Testis (tissue), 2 donors: Measurements from ENCODE around the gene DCP1B.

Source experiments
- POLR2A ChIP-seq: fragments of 450-650 bp; IDR thresholded peaks from one replicate; pipeline ENCODE4 v1.6.1; 2017; ENCODE audit warnings: antibody characterized with exemption, mild to moderate bottlenecking, moderate library complexity
- TF ChIP-seq, protein P1 (sequence below), 3 experiments: fragments of 450-650 bp in 2 of 3; fragments of 200-600 bp in 1 of 3; sonication (generic) in 1 of 3; IDR thresholded peaks; one replicate each; pipeline ENCODE4 v1.5.1; 2016 to 2019; ENCODE audit warnings: antibody characterized with exemption in 3 of 3, mild to moderate bottlenecking in 2 of 3, moderate library complexity in 1 of 3

DNA sequence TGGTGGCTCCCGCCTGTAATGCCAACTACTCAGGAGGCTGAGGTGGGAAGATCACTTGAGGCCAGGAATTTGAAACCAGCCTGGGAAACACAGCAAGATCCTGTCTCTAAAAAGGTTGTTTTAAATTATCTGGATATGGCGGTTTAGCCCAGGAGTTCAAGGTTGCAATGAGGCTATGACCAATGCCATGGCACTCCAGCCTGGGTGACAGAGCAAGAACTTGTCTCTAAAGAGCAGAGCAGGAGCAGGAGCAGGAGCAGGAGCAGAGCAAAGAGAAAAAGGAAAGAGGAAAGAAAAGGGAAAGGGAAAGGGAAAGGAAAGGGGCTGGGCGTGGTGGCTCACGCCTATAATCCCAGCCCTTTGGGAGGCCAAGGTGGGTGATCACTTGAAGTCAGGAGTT, 15.1 kb downstream of the DCP1B start:
- TF ChIP-seq, protein P1, sequence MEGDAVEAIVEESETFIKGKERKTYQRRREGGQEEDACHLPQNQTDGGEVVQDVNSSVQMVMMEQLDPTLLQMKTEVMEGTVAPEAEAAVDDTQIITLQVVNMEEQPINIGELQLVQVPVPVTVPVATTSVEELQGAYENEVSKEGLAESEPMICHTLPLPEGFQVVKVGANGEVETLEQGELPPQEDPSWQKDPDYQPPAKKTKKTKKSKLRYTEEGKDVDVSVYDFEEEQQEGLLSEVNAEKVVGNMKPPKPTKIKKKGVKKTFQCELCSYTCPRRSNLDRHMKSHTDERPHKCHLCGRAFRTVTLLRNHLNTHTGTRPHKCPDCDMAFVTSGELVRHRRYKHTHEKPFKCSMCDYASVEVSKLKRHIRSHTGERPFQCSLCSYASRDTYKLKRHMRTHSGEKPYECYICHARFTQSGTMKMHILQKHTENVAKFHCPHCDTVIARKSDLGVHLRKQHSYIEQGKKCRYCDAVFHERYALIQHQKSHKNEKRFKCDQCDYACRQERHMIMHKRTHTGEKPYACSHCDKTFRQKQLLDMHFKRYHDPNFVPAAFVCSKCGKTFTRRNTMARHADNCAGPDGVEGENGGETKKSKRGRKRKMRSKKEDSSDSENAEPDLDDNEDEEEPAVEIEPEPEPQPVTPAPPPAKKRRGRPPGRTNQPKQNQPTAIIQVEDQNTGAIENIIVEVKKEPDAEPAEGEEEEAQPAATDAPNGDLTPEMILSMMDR (IDR thresholded peaks at IDR 0.05): no peak
- TF ChIP-seq POLR2A: no peak
